Lower lobe of right lung (tissue), 2 donors: ENCODE data around the gene ARR3. TPM values are rescaled to one million over a fixed set of nuclear protein-coding genes. Genes with fewer than 3 reads are reported as not detected.

Source experiments
- ATAC-seq, 2 donors: fragments of 200-7000 bp; cut with Tn5 transposase; one replicate each; pipeline ENCODE4 v1.9.1; 2020 to 2022; ENCODE audit warnings: mild to moderate bottlenecking in 2 of 2, moderate library complexity in 2 of 2
- DNase-seq: peaks from one replicate; pipeline ENCODE4 v3.0.0-alpha.2; 2020
- H3K27ac ChIP-seq: fragments of 200-600 bp; one replicate; pipeline ENCODE4 v1.8.0; 2022
- H3K27me3 ChIP-seq: fragments of 200-600 bp; one replicate; pipeline ENCODE4 v1.8.0; 2022; ENCODE audit warnings: low read depth
- H3K36me3 ChIP-seq: fragments of 200-600 bp; one replicate; pipeline ENCODE4 v1.8.0; 2022; ENCODE audit warnings: mild to moderate bottlenecking
- H3K4me1 ChIP-seq: fragments of 200-600 bp; one replicate; pipeline ENCODE4 v1.8.0; 2022
- H3K4me3 ChIP-seq: fragments of 200-600 bp; one replicate; pipeline ENCODE4 v1.8.0; 2022; ENCODE audit warnings: mild to moderate bottlenecking
- H3K9me3 ChIP-seq: fragments of 200-600 bp; one replicate; pipeline ENCODE4 v1.8.0; 2022
- intact Hi-C: fragments of 100-400 bp; cut with DNase I; formaldehyde crosslinking; loops from one replicate; pipeline ENCODE4 v1.11.0; 2022
- total RNA-seq: library from RNA; stranded (reverse); fragmentation: NEBNext Ultra II Directional; extraction: Animal tissue kit (Norgen Biotek cat#: 25700); gene quantifications from one replicate; pipeline ENCODE4 v1.2.1, GENCODE V29; 2021
- TF ChIP-seq, protein P1 (sequence below): fragments of 200-600 bp; IDR thresholded peaks from one replicate; pipeline ENCODE4 v1.8.0; 2022; ENCODE audit warnings: antibody characterized with exemption, mild to moderate bottlenecking
- donor health status: DM: no; HTN: yes; CAD: no; lungs with severe emphysema.

Gene ARR3
- total RNA-seq, 1 donor from 2014 or later: not detected

DNA sequence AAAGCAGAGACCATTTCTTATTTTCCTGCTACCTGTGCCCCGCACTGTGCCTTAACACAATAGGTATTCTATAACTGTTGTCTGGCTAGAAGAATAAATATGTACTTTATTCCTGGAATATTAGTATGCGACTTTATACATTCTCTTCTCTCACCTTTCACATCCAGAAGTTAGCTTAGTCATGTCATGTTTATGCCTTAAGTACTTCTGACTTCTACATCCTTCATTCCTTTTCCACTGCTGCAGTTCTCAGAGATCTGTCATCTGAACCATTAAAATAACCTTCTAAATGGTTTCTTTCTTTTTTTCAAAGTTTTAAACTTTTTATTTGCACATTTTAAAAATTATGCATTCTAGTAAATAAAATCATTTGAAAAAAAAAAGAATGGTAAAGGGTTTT lies 56.2 kb downstream of the ARR3 start:
- DNase-seq: no peak
- intact Hi-C loops: no loop called here

GRCh38 chrX:70331161-70331560 lies 63.0 kb downstream of the ARR3 start:
- Histone ChIP-seq H3K4me1 (no peaks in the 10 kb centered on the region), H3K27ac (no peak overlapping the region), H3K36me3 (no peaks in the 10 kb centered on the region), H3K4me3 (no peak overlapping the region), H3K9me3 (no peaks in the 10 kb centered on the region), H3K27me3 (no peaks in the 10 kb centered on the region)
- ATAC-seq (no peak), DNase-seq (no peak)
- intact Hi-C loops: no loop called here
- TF ChIP-seq, protein P1, sequence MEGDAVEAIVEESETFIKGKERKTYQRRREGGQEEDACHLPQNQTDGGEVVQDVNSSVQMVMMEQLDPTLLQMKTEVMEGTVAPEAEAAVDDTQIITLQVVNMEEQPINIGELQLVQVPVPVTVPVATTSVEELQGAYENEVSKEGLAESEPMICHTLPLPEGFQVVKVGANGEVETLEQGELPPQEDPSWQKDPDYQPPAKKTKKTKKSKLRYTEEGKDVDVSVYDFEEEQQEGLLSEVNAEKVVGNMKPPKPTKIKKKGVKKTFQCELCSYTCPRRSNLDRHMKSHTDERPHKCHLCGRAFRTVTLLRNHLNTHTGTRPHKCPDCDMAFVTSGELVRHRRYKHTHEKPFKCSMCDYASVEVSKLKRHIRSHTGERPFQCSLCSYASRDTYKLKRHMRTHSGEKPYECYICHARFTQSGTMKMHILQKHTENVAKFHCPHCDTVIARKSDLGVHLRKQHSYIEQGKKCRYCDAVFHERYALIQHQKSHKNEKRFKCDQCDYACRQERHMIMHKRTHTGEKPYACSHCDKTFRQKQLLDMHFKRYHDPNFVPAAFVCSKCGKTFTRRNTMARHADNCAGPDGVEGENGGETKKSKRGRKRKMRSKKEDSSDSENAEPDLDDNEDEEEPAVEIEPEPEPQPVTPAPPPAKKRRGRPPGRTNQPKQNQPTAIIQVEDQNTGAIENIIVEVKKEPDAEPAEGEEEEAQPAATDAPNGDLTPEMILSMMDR: no peak

More for the DNA sequence above, 56.2 kb downstream of the ARR3 start:
- H3K9me3 ChIP-seq: no peaks in the 10 kb centered on the region
- TF ChIP-seq, protein P1: no peak
- H3K27ac ChIP-seq: no peak overlapping the region
- no peaks in the 10 kb centered on the region for H3K4me1 ChIP-seq
- H3K36me3 ChIP-seq: no peaks in the 10 kb centered on the region
- no peak overlapping the region for H3K4me3 ChIP-seq
- H3K27me3 ChIP-seq: no peaks in the 10 kb centered on the region
- ATAC-seq: no peak

Other genes starting within 250 kb of the ARR3 start
- gene AWAT2, start 218.4 kb upstream of the ARR3 start, total RNA-seq: 1.0 TPM
- not detected for gene OTUD6A, start 205.9 kb upstream of the ARR3 start, total RNA-seq
- 60.1 TPM for gene IGBP1, start 134.9 kb upstream of the ARR3 start, total RNA-seq
- gene DGAT2L6, start 90.9 kb upstream of the ARR3 start, total RNA-seq: not detected
- not detected for gene AWAT1, start 33.7 kb upstream of the ARR3 start, total RNA-seq
- 0.38 TPM for gene P2RY4, start 8.1 kb upstream of the ARR3 start, total RNA-seq
- gene RAB41, start 13.8 kb downstream of the ARR3 start, total RNA-seq: not detected
- gene PDZD11, start 21.6 kb downstream of the ARR3 start, total RNA-seq: 23.0 TPM
- gene KIF4A, start 21.8 kb downstream of the ARR3 start, total RNA-seq: 0.86 TPM
- gene GDPD2, start 155.0 kb downstream of the ARR3 start, total RNA-seq: not detected
- gene DLG3, start 176.5 kb downstream of the ARR3 start, total RNA-seq: 24.1 TPM